SK-N-SH (cell line): ENCODE results near the gene LTBP1. TPM values are rescaled to one million over a fixed set of nuclear protein-coding genes. Genes with fewer than 3 reads are reported as not detected.

Experiments
- CTCF ChIA-PET: fragments of 300-600, 350-600 bp; formaldehyde crosslinking; extraction: SDS; loops from one replicate; lab custom pipeline; 2021; lab: Yijun Ruan, JAX
- POLR2A ChIA-PET: fragments of 350-600 bp; sonication (Branson Sonifier 250); formaldehyde crosslinking; extraction: SDS; loops from one replicate; lab custom pipeline; 2020; ENCODE audit warnings: antibody characterized with exemption, inconsistent platforms; lab: Yijun Ruan, JAX
- DNase-seq: peaks from one replicate; pipeline ENCODE4 v3.0.0; 2012
- H2AFZ ChIP-seq: fragments of 200-600 bp; sonication (generic); 2 replicates; pipeline ENCODE4 v1.8.1; 2016; ENCODE audit warnings: antibody characterized with exemption, mild to moderate bottlenecking, low read depth
- H3F3A ChIP-seq: fragments of 200-600 bp; sonication (generic); replicated peaks from 2 replicates; pipeline ENCODE3; 2016; ENCODE audit warnings: antibody characterized with exemption, mild to moderate bottlenecking; ENCODE audit not compliant: insufficient read depth
- H3K27ac ChIP-seq, 2 experiments: fragments of 200-500 bp in 1 of 2; fragments of 200-600 bp in 1 of 2; sonication (Bioruptor generic) in 1 of 2; sonication (generic), shearing (Covaris generic) in 1 of 2; 2 replicates each; pipeline versions ENCODE4 v1.5.1 to v1.6.1; 2014 to 2016; ENCODE audit warnings: low read depth in 2 of 2, inconsistent platforms in 1 of 2, low read length in 1 of 2, mild to moderate bottlenecking in 1 of 2, mixed read lengths in 1 of 2
- H3K27me3 ChIP-seq: fragments of 200-600 bp; sonication (generic), shearing (Covaris generic); 2 replicates; pipeline ENCODE4 v1.6.1; 2016; ENCODE audit warnings: mixed run types; ENCODE audit not compliant: insufficient read depth
- H3K36me3 ChIP-seq, 2 experiments: fragments of 200-500 bp in 1 of 2; fragments of 200-600 bp in 1 of 2; sonication (Bioruptor generic) in 1 of 2; sonication (generic) in 1 of 2; replicated peaks in 1 of 2; 2 replicates each; pipeline versions ENCODE3 to v1.5.1; 2014 to 2016; ENCODE audit warnings: low read length in 1 of 2, mild to moderate bottlenecking in 1 of 2; ENCODE audit not compliant: insufficient read depth in 2 of 2, control insufficient read depth in 1 of 2
- H3K4me1 ChIP-seq, 2 experiments: fragments of 200-500 bp in 1 of 2; fragments of 200-600 bp in 1 of 2; sonication (Bioruptor generic) in 1 of 2; sonication (generic), shearing (Covaris generic) in 1 of 2; 2 replicates each; pipeline versions ENCODE4 v1.5.1 to v1.6.1; 2014 to 2016; ENCODE audit warnings: low read depth in 1 of 2, low read length in 1 of 2, mixed run types in 1 of 2; ENCODE audit not compliant: insufficient read depth in 2 of 2, control insufficient read depth in 1 of 2
- H3K4me2 ChIP-seq: fragments of 200-600 bp; sonication (generic), shearing (Covaris generic); 2 replicates; pipeline ENCODE4 v1.6.1; 2017; ENCODE audit warnings: mixed run types
- H3K4me3 ChIP-seq, 2 experiments: fragments of 200-500 bp in 1 of 2; fragments of 200-600 bp in 1 of 2; sonication (Bioruptor generic) in 1 of 2; sonication (generic), shearing (Covaris generic) in 1 of 2; 2 replicates each; pipeline versions ENCODE4 v1.5.1 to v1.8.1; 2014 to 2016; ENCODE audit warnings: low read depth in 2 of 2, inconsistent platforms in 1 of 2, low read length in 1 of 2, mild to moderate bottlenecking in 1 of 2, mixed read lengths in 1 of 2, moderate library complexity in 1 of 2
- H3K79me2 ChIP-seq: fragments of 200-600 bp; sonication (generic); 2 replicates; pipeline ENCODE4 v1.8.1; 2017; ENCODE audit warnings: mild to moderate bottlenecking; ENCODE audit not compliant: insufficient read depth
- H3K9ac ChIP-seq: fragments of 200-600 bp; sonication (generic); 2 replicates; pipeline ENCODE4 v1.6.1; 2017; ENCODE audit warnings: mixed run types
- H3K9me2 ChIP-seq: fragments of 200-600 bp; sonication (generic); 2 replicates; pipeline ENCODE4 v1.6.1; 2017; ENCODE audit warnings: mixed run types
- H3K9me3 ChIP-seq: fragments of 200-600 bp; sonication (generic); 2 replicates; pipeline ENCODE4 v1.6.1; 2017; ENCODE audit warnings: mixed run types, mild to moderate bottlenecking, moderate library complexity
- H4K20me1 ChIP-seq: fragments of 200-600 bp; sonication (generic); 2 replicates; pipeline ENCODE4 v1.6.1; 2017; ENCODE audit warnings: mild to moderate bottlenecking, mixed run types; ENCODE audit not compliant: insufficient read depth
- EZH2phosphoT487 ChIP-seq: fragments of 200-600 bp; sonication (generic); IDR thresholded peaks from 2 replicates; pipeline ENCODE4 v1.6.1; 2017; ENCODE audit warnings: low read depth, mixed run types, mild to moderate bottlenecking, antibody characterized with exemption, moderate library complexity, borderline replicate concordance
- FOXJ3 ChIP-seq: sonication (generic); formaldehyde crosslinking; IDR thresholded peaks from 2 replicates; pipeline ENCODE4 v1.5.1; 2020; ENCODE audit warnings: mild to moderate bottlenecking, missing genetic modification reagents
- FOXM1 ChIP-seq: IDR thresholded peaks from 2 replicates; pipeline ENCODE4 v1.4.0; 2012; ENCODE audit warnings: low read depth, mild to moderate bottlenecking
- GATA2 ChIP-seq: sonication (generic); formaldehyde crosslinking; IDR thresholded peaks from 2 replicates; pipeline ENCODE4 v1.5.0; 2020; ENCODE audit warnings: mild to moderate bottlenecking, missing genetic modification reagents
- IRF3 ChIP-seq: fragments of 150-350 bp; IDR thresholded peaks from 2 replicates; pipeline ENCODE4 v1.6.1; 2016; ENCODE audit warnings: mild to moderate bottlenecking, low read depth, low read length
- MEF2A ChIP-seq: IDR thresholded peaks from 2 replicates; pipeline ENCODE4 v1.4.0; 2012; ENCODE audit warnings: low read depth, borderline replicate concordance
- MXI1 ChIP-seq: IDR thresholded peaks from 2 replicates; pipeline ENCODE4 v1.6.1; 2012; ENCODE audit warnings: mild to moderate bottlenecking, low read depth, low read length, improper control_type of control experiment
- NFIC ChIP-seq: IDR thresholded peaks from 2 replicates; pipeline ENCODE4 v1.4.0; 2012; ENCODE audit warnings: borderline replicate concordance
- NRF1 ChIP-seq: IDR thresholded peaks from 2 replicates; pipeline ENCODE4 v1.6.1; 2012; ENCODE audit warnings: low read depth, mild to moderate bottlenecking, low read length
- POLR2AphosphoS5 ChIP-seq: IDR thresholded peaks from 2 replicates; pipeline ENCODE4 v1.6.1; 2012; ENCODE audit warnings: low read depth, low read length
- RCOR1 ChIP-seq: fragments of 150-350 bp; IDR thresholded peaks from 2 replicates; pipeline ENCODE4 v1.6.1; 2017; ENCODE audit warnings: antibody characterized with exemption, low read length
- SMC3 ChIP-seq: IDR thresholded peaks from 2 replicates; pipeline ENCODE4 v1.6.1; 2012; ENCODE audit warnings: low read depth, low read length, improper control_type of control experiment
- TAF1 ChIP-seq: IDR thresholded peaks from 2 replicates; pipeline ENCODE4 v1.6.1; 2012; ENCODE audit warnings: low read depth, mild to moderate bottlenecking, low read length, moderate library complexity, borderline replicate concordance
- TEAD4 ChIP-seq: IDR thresholded peaks from 2 replicates; pipeline ENCODE4 v1.4.0; 2012; ENCODE audit warnings: mild to moderate bottlenecking, borderline replicate concordance; ENCODE audit not compliant: insufficient read depth
- USF2 ChIP-seq: fragments of 150-350 bp; IDR thresholded peaks from 2 replicates; pipeline ENCODE4 v1.6.1; 2017; ENCODE audit warnings: antibody characterized with exemption, low read length, low read depth, borderline replicate concordance
- YY1 ChIP-seq: IDR thresholded peaks from 2 replicates; pipeline ENCODE4 v1.4.0; 2012; ENCODE audit warnings: low read depth, mild to moderate bottlenecking
- WGBS: methylation state at CpG from one replicate; pipeline ENCODE4 v1.1.6; 2017; ENCODE audit warnings: low lambda C conversion rate; 5-methylcytosine and 5-hydroxymethylcytosine counted together
- polyA plus RNA-seq, 3 experiments: library from polyadenylated mRNA; depleted of rRNA; stranded (reverse); fragments of >200 nt; gene quantifications; 2 replicates each; pipeline ENCODE4 v1.2.3, GENCODE V29; 2012
- TF ChIP-seq, protein P1 (sequence below): IDR thresholded peaks from 2 replicates; pipeline ENCODE4 v1.4.0; 2012; ENCODE audit warnings: low read depth
- TF ChIP-seq, protein P2 (sequence below): IDR thresholded peaks from 2 replicates; pipeline ENCODE4 v1.4.0; 2012; ENCODE audit warnings: low read depth, borderline replicate concordance

LTBP1 gene
- polyA plus RNA-seq, 1 of the 3 experiments (the other 2 are of a cell fraction) = 467 TPM

DNA sequence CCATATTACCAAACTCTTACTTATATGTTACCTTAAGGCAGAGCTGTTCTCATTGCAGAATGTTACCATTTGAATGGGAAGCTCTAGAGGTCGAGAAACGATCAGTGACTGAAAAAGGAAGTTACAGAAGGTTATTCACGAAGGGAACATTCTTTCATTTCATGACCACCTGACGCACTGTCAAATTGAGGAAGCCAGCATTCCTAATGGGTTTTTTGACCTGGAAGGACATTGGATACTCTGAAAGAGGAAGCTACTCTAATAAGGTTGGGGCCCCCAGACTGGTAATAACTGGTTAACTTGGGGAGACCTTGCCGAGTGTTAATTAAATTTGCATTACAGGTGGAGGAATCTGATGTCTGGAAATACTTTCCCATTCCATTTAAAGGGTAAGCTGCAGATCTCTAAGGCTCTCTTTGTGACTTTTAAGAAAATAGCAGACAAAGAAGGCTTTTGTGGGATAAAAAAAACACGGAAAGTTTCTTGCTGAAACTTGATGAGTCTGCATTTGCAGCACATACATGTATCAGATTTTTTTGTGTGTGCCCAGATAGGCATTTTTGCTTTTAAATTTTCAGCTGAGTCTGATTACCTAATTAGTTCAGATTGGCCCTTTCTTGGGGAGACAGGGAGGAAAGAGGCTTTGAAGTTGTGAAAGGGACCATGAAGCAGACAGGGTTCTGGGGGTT is 137.1 kb downstream of the LTBP1 start:
- CTCF ChIA-PET = interaction anchor here (0.6 to 1.4 kb wide), 3 partner anchors 11 to 164 kb away, joined by 3 to 4 read pairs (median 3); no protein-coding TSS in a partner anchor

DNA sequence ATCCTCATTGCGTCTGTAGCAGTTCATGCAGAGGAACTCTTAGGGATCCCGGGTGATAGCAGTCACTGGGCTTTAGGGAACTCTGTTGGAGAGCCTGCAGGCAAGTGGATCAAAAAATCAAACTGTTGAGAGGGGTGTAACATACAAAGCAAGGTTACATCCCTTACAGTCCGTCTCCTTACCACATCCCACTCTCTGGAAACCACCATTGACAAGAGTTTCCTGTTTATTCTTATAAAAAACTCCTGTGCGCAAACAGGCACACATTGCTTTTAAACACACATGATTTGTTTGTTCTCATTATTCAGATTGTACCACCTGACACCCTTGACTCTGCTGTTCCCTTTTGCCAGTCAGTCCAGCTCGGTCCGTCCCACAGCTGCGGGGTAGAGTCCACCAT is 137.7 kb downstream of the LTBP1 start:
- no peaks in the 10 kb centered on the region for H3K36me3 ChIP-seq
- no peaks in the 10 kb centered on the region for H4K20me1 ChIP-seq
- no peaks in the 10 kb centered on the region for H3K9me3 ChIP-seq
- H2AFZ ChIP-seq = no peak overlapping the region
- no peaks in the 10 kb centered on the region; a peak in 1 of 4 replicates for H3K4me1 ChIP-seq
- H3F3A ChIP-seq = no peaks in the 10 kb centered on the region
- ChIA-PET CTCF (interaction anchor here (0.6 to 1.4 kb wide), 2 partner anchors 82 to 165 kb away, joined by 3 to 4 read pairs; no protein-coding TSS in a partner anchor), POLR2A (no interaction called here)
- H3K27ac ChIP-seq = no peak overlapping the region
- H3K4me3 ChIP-seq = no peak overlapping the region
- no peak for TF ChIP-seq USF2
- no peaks in the 10 kb centered on the region for H3K9me2 ChIP-seq
- H3K4me2 ChIP-seq = no peak overlapping the region
- no peak overlapping the region for H3K9ac ChIP-seq
- DNase-seq = no peak
- no peaks in the 10 kb centered on the region for H3K79me2 ChIP-seq
- WGBS = 72% methylated on average over 7 of the region's 7 CpGs
- H3K27me3 ChIP-seq = no peaks in the 10 kb centered on the region

More for the DNA sequence above, 137.1 kb downstream of the LTBP1 start:
- DNase-seq = no peak
- Histone ChIP-seq H3K9ac (no peak overlapping the region), H3K36me3 (no peaks in the 10 kb centered on the region), H3K4me2 (no peak overlapping the region), H3F3A (no peaks in the 10 kb centered on the region), H3K9me2 (no peaks in the 10 kb centered on the region), H3K9me3 (no peaks in the 10 kb centered on the region), H2AFZ (no peak overlapping the region), H3K4me1 (no peaks in the 10 kb centered on the region; a peak in 1 of 4 replicates), H4K20me1 (no peaks in the 10 kb centered on the region), H3K27me3 (no peaks in the 10 kb centered on the region), H3K27ac (no peak overlapping the region), H3K4me3 (no peak overlapping the region), H3K79me2 (no peaks in the 10 kb centered on the region)
- TF ChIP-seq TAF1 = no peak
- no peak for TF ChIP-seq MXI1
- no peak for TF ChIP-seq TEAD4
- no peak for TF ChIP-seq NFIC
- POLR2A ChIA-PET = no interaction called here
- WGBS = 53% methylated on average over 6 of the region's 6 CpGs

DNA sequence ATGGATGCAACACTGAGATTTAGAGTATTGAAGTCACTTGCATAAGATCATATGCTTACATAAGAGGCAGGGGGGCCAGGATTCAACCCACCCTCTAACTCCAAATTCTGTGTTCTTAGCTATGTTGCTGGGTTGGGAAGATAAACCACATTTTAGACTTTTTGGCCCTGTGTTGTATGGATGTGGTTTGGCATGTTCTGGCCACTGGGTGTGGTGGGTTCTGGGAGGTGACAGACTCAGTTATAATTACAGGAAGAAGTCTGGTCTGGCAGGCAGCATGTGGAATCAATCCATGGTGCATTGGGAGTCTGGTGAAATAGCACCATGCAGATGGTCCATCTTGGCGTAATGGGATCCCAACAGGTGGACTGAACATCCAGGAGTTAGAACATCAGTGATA is 138.9 kb downstream of the LTBP1 start:
- Histone ChIP-seq H3K9me2 (no peaks in the 10 kb centered on the region), H3K27ac (no peak overlapping the region), H3K36me3 (no peaks in the 10 kb centered on the region), H3K4me1 (no peaks in the 10 kb centered on the region; a peak in 1 of 4 replicates), H3K4me2 (no peak overlapping the region), H2AFZ (no peak overlapping the region), H3K27me3 (no peaks in the 10 kb centered on the region), H3K9ac (no peak overlapping the region), H3K9me3 (no peaks in the 10 kb centered on the region), H3F3A (peaks cover 4% of the 10 kb centered on the region), H4K20me1 (no peaks in the 10 kb centered on the region), H3K79me2 (no peaks in the 10 kb centered on the region), H3K4me3 (no peak overlapping the region)
- WGBS = 94% methylated on average over 1 of the region's 1 CpG
- DNase-seq = no peak
- CTCF ChIA-PET = interaction anchor here (0.8 to 1.2 kb wide), 3 partner anchors 53 to 313 kb away, joined by 3 read pairs; no protein-coding TSS in a partner anchor
- POLR2A ChIA-PET = no interaction called here
- no peak for TF ChIP-seq IRF3
- TF ChIP-seq, protein P1, sequence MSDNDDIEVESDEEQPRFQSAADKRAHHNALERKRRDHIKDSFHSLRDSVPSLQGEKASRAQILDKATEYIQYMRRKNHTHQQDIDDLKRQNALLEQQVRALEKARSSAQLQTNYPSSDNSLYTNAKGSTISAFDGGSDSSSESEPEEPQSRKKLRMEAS = no peak
- no peak for TF ChIP-seq SMC3
- TF ChIP-seq MEF2A = no peak
- no peak for TF ChIP-seq MXI1
- TF ChIP-seq, protein P2, sequence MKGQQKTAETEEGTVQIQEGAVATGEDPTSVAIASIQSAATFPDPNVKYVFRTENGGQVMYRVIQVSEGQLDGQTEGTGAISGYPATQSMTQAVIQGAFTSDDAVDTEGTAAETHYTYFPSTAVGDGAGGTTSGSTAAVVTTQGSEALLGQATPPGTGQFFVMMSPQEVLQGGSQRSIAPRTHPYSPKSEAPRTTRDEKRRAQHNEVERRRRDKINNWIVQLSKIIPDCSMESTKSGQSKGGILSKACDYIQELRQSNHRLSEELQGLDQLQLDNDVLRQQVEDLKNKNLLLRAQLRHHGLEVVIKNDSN = no peak
- TF ChIP-seq RCOR1 = no peak
- TF ChIP-seq FOXJ3 (CRISPR knock-in tag) = no peak
- no peak for TF ChIP-seq FOXM1
- TF ChIP-seq EZH2phosphoT487 = no peak
- TF ChIP-seq POLR2AphosphoS5 = no peak
- no peak for TF ChIP-seq GATA2
- no peak for TF ChIP-seq NRF1
- TF ChIP-seq YY1 = no peak
